H1 (cell line): ENCODE measurements around the gene MBLAC1. TPM values are rescaled to one million over a fixed set of nuclear protein-coding genes. Genes with fewer than 3 reads are reported as not detected.

Experiments
- EP300 ChIP-seq, 2 experiments: IDR thresholded peaks; 1 replicate in 1 of 2; 2 replicates in 1 of 2; pipeline ENCODE4 v1.6.1; 2011 to 2012; ENCODE audit warnings: low read depth in 2 of 2, low read length in 2 of 2, mild to moderate bottlenecking in 2 of 2, borderline replicate concordance in 1 of 2, inconsistent platforms in 1 of 2, moderate library complexity in 1 of 2
- MAFK ChIP-seq: IDR thresholded peaks from 2 replicates; pipeline ENCODE4 v1.6.1; 2012; ENCODE audit warnings: low read depth, mild to moderate bottlenecking, improper control_type of control experiment, low read length
- NANOG ChIP-seq: IDR thresholded peaks from 2 replicates; pipeline ENCODE4 v1.6.1; 2011; ENCODE audit warnings: low read length, low read depth, mild to moderate bottlenecking, inconsistent platforms; ENCODE audit not compliant: insufficient read depth, poor library complexity, severe bottlenecking
- SAP30 ChIP-seq: fragments of 300-600 bp; sonication (generic); IDR thresholded peaks from 2 replicates; pipeline ENCODE4 v1.7.1; 2012; ENCODE audit warnings: low read length, moderate library complexity, mild to moderate bottlenecking, inconsistent platforms; ENCODE audit not compliant: insufficient read depth, insufficient replicate concordance
- SRF ChIP-seq: IDR thresholded peaks from 2 replicates; pipeline ENCODE4 v1.6.1; 2011; ENCODE audit warnings: mild to moderate bottlenecking, low read depth, low read length, moderate library complexity
- TBP ChIP-seq: IDR thresholded peaks from 2 replicates; pipeline ENCODE4 v1.6.1; 2011; ENCODE audit warnings: low read depth, low read length, improper control_type of control experiment
- TEAD4 ChIP-seq: IDR thresholded peaks from 2 replicates; pipeline ENCODE4 v1.6.1; 2012; ENCODE audit warnings: low read depth, low read length, inconsistent platforms, mixed read lengths
- ZNF274 ChIP-seq: IDR thresholded peaks from 2 replicates; pipeline ENCODE4 v1.7.0; 2012; ENCODE audit warnings: low read length, borderline replicate concordance; ENCODE audit errors: extremely low read depth
- polyA plus RNA-seq, 7 experiments: library from polyadenylated mRNA; depleted of rRNA in 3 of 7; stranded (reverse) in 5 of 7; unstranded in 2 of 7; fragments of >200 nt in 5 of 7; fragments of 200-250 nt in 2 of 7; gene quantifications; 1 replicate in 5 of 7; 2 replicates in 1 of 7; 4 replicates in 1 of 7; pipeline versions ENCODE4 v1.2.1 to v1.2.3, GENCODE V29; 2011 to 2013; ENCODE audit warnings: missing spikeins in 2 of 7, mixed read lengths in 2 of 7
- total RNA-seq: library from RNA; stranded (reverse); fragmentation: NEBNext Ultra II Directional; extraction: Animal tissue kit (Norgen Biotek cat#: 25700); gene quantifications from 2 replicates; pipeline ENCODE4 v1.2.1, GENCODE V29; 2021
- TF ChIP-seq, protein P1 (sequence below): IDR thresholded peaks from 2 replicates; pipeline ENCODE4 v1.6.1; 2012; ENCODE audit warnings: inconsistent platforms

The MBLAC1 gene
- total and polyA plus RNA-seq, 2 of the 8 experiments (the other 6 are each of a cell fraction or from before 2014, with no cell fraction given), result 1.00 to 1.7 TPM

- TF ChIP-seq EP300 (IDR thresholded peaks at IDR 0.05; ENCODE audit: borderline replicate concordance in 1 of 2, low read depth in 2 of 2, low read length in 2 of 2) (peak in 1 of 2 experiments; percentile 98; a peak in 2 of 3 replicates), SAP30 (no peak), NANOG (no peak), SRF (no peak), TEAD4 (0 out of 2 replicates have a peak, but pooled peaks have one; percentile 1), TBP (peak; percentile 42), MAFK (no peak), ZNF274 (no peak)
- TF ChIP-seq, protein P1, sequence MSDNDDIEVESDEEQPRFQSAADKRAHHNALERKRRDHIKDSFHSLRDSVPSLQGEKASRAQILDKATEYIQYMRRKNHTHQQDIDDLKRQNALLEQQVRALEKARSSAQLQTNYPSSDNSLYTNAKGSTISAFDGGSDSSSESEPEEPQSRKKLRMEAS, result peak; percentile 65
Observed at GRCh38 chr7:100126931-100127865, at the start of gene MBLAC1 (continued).
